Stimulated activated CD4-positive, alpha-beta T cell treated with anti-CD3 and anti-CD28 coated beads, TNF-alpha, amount 100 ng/mL, for 4 hours (primary cell): Measurements from ENCODE around the gene APC.
"Not testable (repeated sequence)": the region's sequence is repeated elsewhere in the genome, so short reads cannot be mapped to it uniquely, and the experiment has no call there.

Experiments
- DNase-seq, 3 experiments: peaks; one replicate each; pipeline ENCODE4 v3.0.0-alpha.2; 2020; ENCODE audit warnings: low read depth in 3 of 3

Gene APC

DNA sequence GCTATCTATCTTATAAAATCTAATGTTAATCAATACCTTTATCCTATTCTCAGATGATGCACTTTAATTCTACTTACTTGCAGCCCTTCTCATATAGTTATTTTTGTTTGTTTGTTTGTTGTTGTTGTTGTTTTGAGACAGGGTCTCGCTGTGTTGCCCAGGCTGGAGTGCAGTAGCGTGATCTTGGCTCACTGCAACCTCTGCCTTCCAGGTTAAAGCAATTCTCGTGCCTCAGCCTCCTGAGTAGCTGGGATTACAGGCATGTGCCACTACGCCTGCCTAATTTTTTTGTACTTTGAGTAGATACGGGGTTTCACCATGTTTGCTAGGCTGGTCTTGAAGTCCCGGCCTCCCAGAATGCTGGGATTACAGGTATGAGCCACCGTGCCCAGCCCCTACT, 20.8 kb upstream of the APC start:
- DNase-seq: not testable (repeated sequence)

- DNase-seq: no peak
Measured at GRCh38 chr5:112717506-112718082, 20.1 kb upstream of the APC start.

DNA sequence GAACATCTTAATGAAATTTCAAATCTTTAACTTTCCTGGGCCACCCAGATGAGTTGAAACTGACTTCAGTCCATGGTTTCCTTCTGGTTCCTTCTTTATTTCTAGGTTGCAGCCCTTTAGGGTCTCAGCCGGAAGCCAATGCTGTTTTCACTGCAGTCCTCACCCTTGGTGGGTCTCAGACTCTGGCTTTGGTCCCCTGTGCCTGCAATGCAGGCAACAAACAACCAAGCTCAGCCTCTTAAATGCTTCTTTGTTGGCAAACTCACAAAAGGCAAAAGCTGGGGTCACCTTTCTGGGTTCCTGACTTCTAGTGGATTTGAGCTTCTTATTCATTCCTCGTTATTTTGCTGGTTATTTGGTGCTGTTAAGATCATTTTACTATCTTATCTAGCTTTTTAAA, 19.3 kb upstream of the APC start:
- DNase-seq: no peak

GRCh38 chr5:112720576-112720975, 17.1 kb upstream of the APC start:
- no peak for DNase-seq

GRCh38 chr5:112724901-112725300, 12.8 kb upstream of the APC start:
- DNase-seq: no peak

DNA sequence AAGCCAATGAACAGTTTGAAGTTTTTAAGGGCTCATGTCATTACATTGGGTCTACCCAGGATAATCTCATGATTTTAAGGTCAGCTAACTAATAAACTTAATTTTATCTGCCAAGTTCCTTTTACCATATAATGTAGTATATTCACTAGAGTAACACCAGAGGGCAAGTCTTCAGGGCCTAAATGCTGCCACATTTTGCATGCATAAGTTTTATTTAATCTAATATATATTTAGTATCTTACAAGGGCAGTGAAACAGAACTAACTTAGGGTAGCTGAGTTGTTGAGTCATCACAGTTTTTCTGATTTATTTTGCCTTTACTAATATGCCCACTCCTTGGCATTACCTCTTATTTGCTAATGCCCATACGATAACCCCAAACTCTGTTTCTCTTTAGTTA, 8.1 kb upstream of the APC start:
- DNase-seq: no peak

GRCh38 chr5:112732131-112732530, 5.6 kb upstream of the APC start:
- DNase-seq: no peak

- DNase-seq: no peak
Measured at GRCh38 chr5:112733586-112733985, 4.1 kb upstream of the APC start.

DNA sequence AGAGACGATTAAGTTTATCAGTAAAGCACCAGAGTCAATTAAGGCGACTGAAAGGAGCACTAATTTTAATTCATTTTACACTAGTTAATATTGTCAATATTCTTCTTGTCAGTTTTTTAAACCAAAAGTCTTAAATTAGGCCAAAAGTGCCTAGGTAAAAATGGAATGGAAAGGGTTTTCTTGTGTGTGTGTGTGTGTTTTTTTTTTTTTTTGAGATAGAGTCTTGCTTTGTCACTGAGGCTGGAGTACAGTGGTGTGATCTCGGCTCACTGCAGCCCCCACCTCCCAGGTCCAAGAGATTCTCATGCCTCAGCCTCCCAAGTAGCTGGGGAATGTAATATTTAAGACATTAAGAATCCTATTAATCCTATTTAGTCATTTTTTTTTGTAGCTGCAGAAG, 3.1 kb upstream of the APC start:
- no peak for DNase-seq

GRCh38 chr5:112735702-112736101, 2.0 kb upstream of the APC start:
- DNase-seq: no peak

DNA sequence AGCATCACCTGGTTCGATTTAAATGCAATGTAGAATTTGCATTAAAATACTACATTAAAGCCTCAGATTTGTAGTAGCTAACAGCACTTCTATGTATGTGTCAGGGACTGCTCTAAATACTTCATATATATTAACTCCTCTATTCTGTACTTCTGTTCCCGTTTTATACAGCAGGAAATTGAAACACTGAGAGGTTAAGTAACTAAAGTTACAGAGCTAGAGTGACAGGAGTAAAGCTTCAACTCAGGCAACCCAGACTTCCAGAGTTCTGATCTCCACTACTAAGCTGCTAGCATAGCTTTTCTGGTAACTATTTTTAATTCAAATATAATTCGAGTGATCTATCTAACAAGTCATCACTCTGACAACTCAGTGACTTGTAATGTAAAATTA, 619 bp upstream of the APC start:
- no peak for DNase-seq

DNA sequence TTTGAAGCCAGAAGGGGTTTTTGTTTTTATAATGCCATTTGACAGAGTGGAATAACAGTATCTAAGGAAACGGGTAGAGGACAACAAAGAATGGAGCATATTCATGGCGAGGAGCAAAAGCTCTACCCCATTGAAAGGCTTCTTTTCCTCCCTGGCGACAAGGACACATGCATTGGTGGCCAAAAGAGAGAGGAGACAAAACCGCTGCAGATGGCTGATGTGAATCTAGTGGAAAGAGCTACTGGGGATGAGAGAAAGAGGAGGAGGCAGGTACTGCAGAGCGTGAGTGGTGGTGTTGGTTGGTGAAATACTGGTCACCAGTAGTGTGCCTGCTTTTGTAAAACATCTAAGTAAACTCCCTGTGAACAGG, 491 bp downstream of the APC start:
- no peak for DNase-seq

DNA sequence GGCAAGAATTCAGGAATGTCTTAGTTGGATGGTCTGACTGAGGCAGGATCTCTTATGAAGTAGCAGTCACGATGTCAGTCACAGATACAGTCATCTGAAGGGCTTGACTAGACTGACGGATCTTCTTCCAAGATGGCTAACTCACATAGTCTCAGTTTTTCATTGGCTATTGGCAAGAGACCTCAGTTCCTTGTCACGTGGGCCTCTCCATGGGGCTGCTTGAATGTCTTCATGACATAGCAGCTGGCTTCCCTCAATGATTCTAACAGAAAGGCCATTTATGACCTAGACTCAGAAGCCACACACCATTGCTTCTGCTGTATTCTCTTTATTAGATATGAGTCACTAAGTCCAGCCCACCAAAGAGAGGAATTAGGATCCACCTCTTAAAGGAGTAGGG, 4.7 kb downstream of the APC start:
- DNase-seq: no peak

DNA sequence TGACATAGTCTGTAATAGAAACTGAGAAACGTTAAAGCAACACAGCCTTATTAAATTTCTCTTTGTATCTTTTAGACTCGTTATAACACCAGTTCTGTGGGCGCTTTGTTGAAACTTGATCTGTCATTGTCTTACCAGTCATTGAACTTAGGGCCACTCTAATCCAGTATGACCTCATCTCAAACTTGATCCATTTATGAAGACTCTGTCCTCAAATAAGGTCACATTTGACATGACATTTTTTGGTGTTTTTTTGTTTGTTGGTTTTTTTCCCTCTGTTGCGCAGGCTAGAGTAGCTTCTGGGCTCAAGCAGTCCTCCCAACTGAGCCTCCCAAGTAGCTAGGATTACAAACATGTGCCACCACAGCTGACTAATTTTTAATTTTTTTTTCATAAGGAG, 5.9 kb downstream of the APC start:
- no peak for DNase-seq

GRCh38 chr5:112752335-112752734, 14.7 kb downstream of the APC start:
- no peak for DNase-seq

GRCh38 chr5:112755703-112756102, 18.0 kb downstream of the APC start:
- DNase-seq: no peak

- no peak for DNase-seq
Measured at GRCh38 chr5:112757468-112758208, 20.0 kb downstream of the APC start.

DNA sequence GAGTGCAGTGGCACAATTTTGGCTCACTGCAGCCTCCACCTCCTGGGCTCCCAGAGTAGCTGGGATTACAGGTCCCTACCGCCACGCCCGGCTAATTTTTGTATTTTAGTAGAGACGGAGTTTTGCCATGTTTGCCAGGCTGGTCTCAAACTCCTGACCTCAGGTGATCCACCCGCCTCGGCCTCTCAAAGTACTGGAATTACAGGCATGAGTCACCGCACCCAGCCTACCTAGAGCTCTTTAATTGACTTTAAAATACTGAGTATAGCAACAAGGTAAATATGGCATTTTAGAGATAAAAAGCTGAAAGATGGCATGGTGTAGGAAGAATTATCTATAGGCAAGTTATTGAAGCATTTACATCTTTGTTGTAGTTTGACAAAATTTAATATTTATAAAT, 21.0 kb downstream of the APC start:
- no peak for DNase-seq

- DNase-seq: no peak
Measured at GRCh38 chr5:112762113-112762810, 24.6 kb downstream of the APC start.

GRCh38 chr5:112763165-112763564, 25.5 kb downstream of the APC start:
- no peak for DNase-seq

DNA sequence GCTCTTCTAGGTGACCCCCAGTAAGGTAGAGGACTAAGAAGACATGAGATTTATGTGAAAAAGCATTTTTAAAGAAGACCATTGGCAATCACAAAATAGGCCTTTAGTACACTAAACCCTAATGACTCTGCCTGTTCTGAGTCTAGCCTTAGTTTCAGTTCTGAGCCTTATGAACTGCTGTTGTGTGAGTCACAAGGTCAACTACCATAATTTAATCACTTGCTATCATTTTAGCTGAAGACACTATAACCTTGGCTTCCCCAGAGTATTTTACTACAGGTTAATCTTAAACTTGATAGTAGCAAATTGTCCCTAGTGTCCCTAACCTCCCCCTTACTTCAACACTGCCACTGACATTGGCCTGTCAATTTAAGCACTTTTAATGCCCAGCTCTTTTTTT, 34.4 kb downstream of the APC start:
- DNase-seq: no peak

DNA sequence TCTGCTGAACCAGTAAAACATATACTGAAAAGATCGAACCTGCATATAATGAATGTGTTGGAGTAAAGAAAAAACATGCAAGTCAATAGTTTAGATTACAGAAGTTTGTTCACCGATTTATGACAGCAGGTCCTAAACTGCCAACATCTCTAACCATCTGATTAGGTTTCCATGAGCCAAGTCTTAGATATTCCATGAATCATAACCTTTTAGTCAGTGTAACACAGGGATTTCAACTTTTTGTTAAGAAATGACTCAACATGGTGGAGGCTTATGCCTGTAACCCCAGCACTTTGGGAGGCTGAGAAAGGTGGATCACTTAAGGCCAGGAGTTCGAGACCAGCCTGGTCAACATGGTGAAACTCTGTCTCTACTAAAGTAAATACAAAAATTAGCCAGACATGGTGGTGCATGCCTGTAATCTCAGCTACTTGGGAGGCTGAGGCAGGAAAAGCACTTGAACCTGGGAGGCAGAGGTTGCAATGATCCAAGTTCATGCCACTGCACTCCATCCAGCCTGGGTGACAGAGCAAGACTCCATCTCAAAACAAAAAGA, 38.7 kb downstream of the APC start:
- no peak for DNase-seq

DNA sequence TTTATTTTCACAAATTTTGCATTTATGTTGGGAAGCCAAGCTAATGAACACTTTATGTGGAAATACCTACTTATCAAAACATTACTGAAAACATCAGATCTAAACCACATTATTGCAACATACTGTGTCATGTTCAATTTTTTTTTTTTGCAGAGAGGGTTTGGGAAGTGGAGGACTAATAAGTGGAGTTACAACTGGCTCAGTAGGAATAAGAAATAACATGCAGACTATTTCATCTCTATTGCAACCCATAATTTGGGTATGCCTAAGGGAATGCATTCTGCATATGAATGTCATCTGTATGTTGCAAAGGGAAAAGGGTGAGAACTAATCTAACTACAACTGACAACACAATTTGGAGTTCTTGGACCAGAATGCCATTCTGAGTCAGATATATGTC, 41.8 kb downstream of the APC start:
- no peak for DNase-seq
